SH-SY5Y (cell line): ENCODE results near the gene ARHGAP31.

Source experiments
- GATA2 ChIP-seq: IDR thresholded peaks from 2 replicates; pipeline ENCODE4 v1.6.1; 2011; ENCODE audit warnings: mild to moderate bottlenecking, low read depth, low read length
- GATA3 ChIP-seq: IDR thresholded peaks from 2 replicates; pipeline ENCODE4 v1.6.1; 2011; ENCODE audit warnings: low read depth, mild to moderate bottlenecking, low read length, moderate library complexity

DNA sequence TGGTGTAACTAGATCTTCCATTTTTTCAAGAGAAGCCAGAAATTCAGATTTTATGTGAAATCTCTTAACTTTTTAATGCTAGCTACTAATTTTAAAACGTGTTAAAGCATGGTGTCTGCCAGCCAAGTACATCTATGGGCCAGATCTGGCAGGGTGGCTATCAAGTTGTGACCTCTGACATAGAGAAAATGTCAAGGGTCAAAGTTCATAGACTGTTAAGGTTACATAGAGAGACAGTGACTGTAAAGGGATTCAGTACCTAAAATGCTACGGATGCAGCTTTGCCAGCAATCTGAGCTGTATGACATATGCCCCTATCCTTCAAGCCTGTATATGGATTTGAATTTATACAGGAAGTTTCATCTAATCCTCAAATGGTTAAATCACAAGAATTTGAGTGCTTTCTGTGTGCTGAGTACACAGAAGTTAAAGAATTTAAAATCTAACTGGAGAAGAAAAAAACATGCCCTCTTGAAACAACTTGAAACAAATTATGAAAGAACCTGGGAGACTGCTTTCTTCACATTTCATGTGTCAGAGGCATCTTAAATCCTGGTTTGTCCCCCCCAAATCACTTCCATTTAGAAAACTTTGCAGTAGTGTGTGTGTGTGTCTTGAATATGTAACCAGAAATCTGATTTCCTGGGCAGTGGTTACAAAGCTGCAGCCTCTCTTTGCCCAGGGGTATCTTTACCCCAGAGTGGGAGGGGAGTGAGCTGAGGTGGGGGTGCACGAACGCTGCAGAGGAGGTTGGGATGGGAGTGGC, 895 bp upstream of the ARHGAP31 start:
- TF ChIP-seq GATA3 (no peak), GATA2 (no peak)
